RPMI8226 (cell line): ENCODE measurements around the gene KAT7.
A peak's percentile ranks its signal among the peaks of the same experiment; 100 is the strongest.

ENCODE experiments used
- DNase-seq: peaks from one replicate; pipeline ENCODE4 v3.0.0-alpha.2; 2015

Gene KAT7

GRCh38 chr17:49845321-49845720 is 56.8 kb downstream of the KAT7 start:
- no peak for DNase-seq

- no peak for DNase-seq
These were observed 58.6 kb downstream of the KAT7 start for GRCh38 chr17:49846938-49847712.

- no peak for DNase-seq
These were observed 59.6 kb downstream of the KAT7 start, which contains the start of gene TAC4 for GRCh38 chr17:49848019-49848473. Gene TAC4, minus strand, starts transcription at chr17:49848069. Its CDS starts 52 bp downstream, at chr17:49848017.

- DNase-seq = no peak
These were observed 60.3 kb downstream of the KAT7 start for GRCh38 chr17:49848739-49849138.

- DNase-seq = no peak
These were observed 61.7 kb downstream of the KAT7 start for GRCh38 chr17:49850218-49850610.

GRCh38 chr17:49850772-49851386 is 62.4 kb downstream of the KAT7 start:
- DNase-seq = no peak

GRCh38 chr17:49851387-49852291 is 63.2 kb downstream of the KAT7 start:
- DNase-seq = peak; percentile 40

GRCh38 chr17:49853470-49854015 is 65.1 kb downstream of the KAT7 start:
- no peak for DNase-seq

GRCh38 chr17:49854126-49854525 is 65.6 kb downstream of the KAT7 start:
- DNase-seq = no peak

GRCh38 chr17:49858796-49859195 is 70.3 kb downstream of the KAT7 start:
- no peak for DNase-seq

- no peak for DNase-seq
These were observed 71.8 kb downstream of the KAT7 start for GRCh38 chr17:49859991-49860953.

GRCh38 chr17:49861150-49861884 is 72.8 kb downstream of the KAT7 start:
- DNase-seq = peak; percentile 47

- peak; percentile 32 for DNase-seq
These were observed 74.4 kb downstream of the KAT7 start for GRCh38 chr17:49862781-49863331.

- no peak for DNase-seq
These were observed 77.5 kb downstream of the KAT7 start for GRCh38 chr17:49866019-49866380.

- no peak for DNase-seq
These were observed 78.5 kb downstream of the KAT7 start for GRCh38 chr17:49866882-49867413.

GRCh38 chr17:49869038-49869374 is 80.5 kb downstream of the KAT7 start:
- no peak for DNase-seq

- no peak for DNase-seq
These were observed 81.8 kb downstream of the KAT7 start for GRCh38 chr17:49870298-49870697.

GRCh38 chr17:49871211-49871610 is 82.7 kb downstream of the KAT7 start:
- DNase-seq = peak; percentile 25

- DNase-seq = no peak
These were observed 84.4 kb downstream of the KAT7 start for GRCh38 chr17:49872754-49873377.

- DNase-seq = no peak
These were observed 85.0 kb downstream of the KAT7 start for GRCh38 chr17:49873466-49873865.
